Measurements from ENCODE around the gene ASTN2.
"Not testable (repeated sequence)": the region's sequence is repeated elsewhere in the genome, so short reads cannot be mapped to it uniquely, and the experiment has no call there.

Gene ASTN2

DNA sequence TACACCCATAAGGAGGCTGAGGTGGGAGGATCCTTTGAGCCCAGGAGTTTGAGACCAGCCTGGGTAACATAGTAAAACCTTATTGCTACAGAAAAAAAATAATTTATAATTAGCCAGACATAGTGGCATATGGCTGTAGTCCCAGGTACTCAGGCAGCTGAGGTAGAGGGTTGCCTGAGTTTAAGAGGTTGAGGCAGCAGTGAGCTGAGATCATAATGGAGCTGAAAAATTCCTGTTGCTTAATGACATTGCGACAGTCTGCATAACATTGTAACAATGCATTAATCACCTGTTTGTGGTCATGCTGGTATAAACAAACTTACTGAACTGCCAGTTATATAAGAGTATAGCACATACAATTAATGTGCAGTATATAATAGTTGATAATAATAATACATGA, 513.6 kb downstream of the ASTN2 start:
- no peak for DNase-seq

DNA sequence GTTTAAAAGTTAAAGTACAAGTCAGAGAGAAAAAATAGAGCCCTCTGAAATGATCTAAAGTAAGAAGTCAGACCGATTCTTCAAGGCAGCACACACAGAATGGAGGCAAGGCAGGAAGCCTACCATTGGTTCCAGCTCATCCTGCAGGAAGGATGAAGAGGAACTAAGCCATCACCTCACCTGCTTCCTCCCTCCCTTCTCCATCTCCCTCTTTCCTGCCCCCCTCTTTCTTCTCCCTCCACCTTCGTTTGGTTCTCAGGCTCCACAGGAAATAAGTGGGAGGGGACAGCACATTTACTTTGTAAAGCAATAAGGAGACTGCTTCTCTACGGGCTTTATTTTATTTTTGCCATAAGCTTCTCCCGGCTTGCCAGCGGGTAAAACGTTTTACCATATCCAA, 514.3 kb downstream of the ASTN2 start:
- no peak for DNase-seq

DNA sequence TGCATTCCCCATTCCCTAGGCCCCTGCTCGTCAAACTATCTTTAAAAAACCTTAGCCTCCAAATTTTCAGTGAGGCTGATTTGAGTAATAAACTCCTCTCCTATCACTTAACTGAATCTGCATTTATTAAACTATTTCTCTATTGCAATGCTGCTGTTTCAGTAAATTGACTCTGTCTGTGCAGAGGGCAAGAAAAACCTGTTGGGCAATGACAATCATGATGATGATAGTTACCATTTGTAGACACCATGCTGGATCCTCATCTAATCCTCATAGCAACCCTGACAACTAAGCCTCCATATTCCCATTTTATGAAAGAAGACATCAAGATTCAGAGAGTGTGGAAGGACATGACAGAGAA, 514.9 kb downstream of the ASTN2 start:
- no peak for DNase-seq

DNA sequence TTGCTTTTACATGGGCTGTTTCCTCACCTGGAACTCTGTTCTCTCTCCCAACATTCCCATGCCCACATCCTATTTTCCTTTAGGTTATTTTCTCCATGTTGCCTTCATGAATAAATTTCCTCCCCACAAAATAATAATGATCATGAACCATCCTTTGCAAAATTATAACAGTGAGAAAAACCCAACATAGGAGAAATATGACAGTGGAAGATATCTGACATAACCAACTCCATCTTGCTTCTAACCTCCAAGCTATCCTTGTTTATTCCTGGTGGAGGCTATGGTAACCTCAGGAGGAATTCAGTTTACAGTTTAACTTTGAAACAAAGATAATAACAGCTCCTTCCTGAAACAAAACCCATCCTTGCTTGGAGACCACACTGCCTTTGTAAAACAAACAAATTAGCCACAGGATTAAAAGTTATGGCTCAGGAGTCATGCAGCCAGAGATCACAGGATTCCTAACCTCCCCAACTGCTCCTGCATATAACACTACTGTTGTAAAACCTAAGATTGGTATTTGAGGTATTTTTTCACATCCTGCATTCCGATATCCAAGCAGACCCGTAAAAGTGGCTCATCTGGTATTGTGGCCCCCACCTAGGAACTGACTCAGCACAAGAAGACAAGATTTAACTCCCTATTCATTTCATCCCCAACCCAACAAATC, 515.4 kb downstream of the ASTN2 start:
- no peak for DNase-seq

DNA sequence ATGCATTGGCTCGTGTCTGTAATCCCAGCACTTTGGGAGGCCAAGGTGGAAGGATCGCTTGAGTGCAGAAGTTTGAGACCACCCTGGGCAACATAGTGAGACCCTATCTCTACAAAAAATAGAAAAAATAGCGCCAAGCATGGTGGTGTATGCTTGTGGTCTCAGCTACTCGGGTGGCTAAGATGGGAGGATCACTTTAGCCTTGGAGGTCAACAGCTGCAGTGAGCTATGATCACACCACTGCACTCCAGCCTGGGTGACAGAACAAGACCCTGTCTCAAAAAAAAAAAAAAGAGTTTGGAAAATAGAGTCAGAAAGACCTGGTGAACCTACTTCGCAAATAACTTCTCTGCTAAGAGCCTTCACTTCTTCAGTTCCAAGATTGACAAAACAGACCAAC, 516.7 kb downstream of the ASTN2 start:
- not testable (repeated sequence) for DNase-seq

DNA sequence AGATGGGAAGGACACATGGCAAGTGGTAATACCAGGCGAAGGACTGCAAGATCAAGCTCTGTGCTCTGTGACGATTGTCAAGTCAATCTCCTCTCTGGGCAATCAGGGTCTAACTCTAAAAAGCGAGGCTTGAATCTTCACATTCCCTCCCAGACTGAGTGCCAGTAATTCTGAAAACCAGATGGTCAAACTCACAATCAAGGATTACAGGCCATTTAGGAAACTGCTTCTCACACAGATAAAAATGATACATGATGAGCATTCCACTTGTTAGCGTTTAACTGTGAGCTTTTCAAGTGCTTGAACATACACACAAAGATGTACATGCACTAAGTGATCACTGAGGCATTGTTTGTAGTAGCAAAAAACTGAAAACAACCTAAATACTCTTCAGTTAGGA, 517.7 kb downstream of the ASTN2 start:
- DNase-seq, result no peak

DNA sequence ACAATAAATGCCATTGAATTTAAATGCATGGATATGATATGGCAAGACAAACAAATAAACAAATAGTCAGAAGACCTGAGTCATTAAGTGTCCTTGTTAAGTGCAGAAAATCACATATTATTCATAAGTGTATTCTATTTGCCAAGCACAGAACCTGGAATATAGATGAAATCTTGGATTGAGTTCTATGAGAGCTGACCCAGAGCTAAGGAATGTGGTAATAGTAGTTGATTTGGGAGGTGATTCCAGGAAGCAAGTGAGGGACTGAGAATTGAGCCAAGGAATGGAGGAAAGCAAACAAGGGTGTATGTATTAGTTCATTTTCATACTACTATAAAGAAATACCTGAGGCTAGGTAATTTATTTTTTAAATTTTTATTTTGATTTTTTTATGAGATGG, 518.9 kb downstream of the ASTN2 start:
- no peak for DNase-seq

DNA sequence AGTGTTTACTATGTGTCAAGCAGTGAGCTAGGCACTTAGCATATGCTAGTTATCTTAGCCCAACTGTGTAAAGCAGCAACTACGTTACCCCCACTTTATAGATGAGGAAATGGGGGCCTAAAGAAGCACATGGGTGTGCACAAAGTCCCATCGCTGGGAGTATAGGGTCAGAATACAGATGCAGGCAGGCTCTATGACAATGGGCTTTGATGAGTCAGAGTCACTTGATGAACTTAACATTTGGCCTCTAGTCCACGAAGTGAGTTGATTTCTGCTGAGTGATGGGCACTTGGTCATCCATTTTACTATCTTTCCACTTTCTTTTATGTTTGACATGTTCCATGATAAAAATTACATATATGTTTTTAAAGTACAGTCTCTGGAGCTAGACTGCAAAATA, 523.4 kb downstream of the ASTN2 start:
- no peak for DNase-seq

DNA sequence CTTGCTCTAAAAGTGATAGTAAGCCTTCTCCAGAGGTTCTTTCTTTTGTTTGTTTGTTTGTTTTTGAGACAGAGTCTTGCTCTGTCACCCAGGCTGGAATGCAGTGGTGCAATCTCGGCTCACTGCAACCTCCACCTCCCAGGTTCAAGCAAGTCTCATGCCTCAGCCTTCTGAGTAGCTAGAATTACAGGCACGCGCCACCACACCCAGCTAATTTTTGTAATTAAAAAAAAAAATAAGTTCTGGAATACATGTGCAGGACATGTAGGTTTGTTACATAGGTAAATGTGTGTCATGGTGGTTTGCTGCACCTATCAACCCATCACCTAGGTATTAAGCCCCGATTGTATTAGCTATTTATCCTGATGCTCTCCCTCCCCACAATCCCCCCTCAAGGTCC, 526.4 kb downstream of the ASTN2 start:
- DNase-seq, result not testable (repeated sequence)

DNA sequence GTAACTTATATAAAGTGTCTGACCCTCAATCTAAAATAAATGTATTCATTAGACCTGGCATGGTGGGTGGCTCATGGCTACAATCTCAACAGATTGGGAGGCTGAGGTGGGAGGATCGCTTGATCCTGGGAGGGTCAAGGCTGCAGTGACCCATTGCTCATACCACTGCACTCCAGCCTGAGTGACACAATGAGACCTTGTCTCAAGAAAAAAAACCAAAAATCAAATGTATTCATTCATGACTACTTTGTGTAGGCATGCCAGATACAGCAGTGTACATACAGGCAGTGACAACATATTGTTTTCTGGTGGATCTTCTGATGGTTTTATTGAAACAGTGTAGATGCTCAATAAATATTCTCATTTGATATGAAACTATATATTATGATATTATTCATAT, 526.8 kb downstream of the ASTN2 start:
- no peak for DNase-seq

DNA sequence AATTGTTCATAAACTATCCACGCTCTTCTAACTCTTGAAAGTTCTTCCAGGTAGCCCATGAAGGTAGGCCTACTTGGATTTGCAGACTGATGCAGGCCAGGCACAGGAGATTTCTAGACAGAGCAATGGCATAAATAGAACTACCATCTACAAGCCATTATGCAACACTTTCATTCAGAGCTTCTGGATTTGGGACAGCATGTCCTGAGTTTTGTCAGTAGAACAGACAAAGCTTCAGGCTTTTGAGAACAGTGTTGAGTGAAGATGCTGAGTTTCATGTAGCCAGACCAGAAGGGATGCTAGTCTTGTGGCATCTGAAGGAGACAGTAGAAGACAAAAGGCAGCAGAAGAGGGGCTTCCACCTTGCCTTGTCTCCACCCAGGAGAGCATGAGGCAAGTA, 531.2 kb downstream of the ASTN2 start:
- no peak for DNase-seq

DNA sequence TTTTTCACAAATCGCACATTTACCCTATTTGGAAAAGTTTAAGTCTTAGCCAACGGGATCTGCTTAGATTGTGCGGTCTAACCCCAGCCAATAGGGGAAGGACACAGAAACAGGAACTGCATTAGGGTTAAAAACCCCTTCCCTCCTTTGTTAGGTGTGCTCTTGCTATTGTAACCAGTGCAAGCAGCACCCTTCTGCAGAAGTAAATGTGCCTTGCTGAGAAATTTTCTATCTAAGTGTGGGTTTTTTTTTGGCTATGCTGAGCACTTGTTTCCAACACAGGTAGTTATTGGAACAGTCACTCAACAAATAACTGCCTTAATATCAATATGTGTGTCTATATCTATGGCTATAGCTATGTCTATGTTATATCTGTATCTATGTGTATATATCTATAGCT, 537.8 kb downstream of the ASTN2 start:
- DNase-seq, result no peak

DNA sequence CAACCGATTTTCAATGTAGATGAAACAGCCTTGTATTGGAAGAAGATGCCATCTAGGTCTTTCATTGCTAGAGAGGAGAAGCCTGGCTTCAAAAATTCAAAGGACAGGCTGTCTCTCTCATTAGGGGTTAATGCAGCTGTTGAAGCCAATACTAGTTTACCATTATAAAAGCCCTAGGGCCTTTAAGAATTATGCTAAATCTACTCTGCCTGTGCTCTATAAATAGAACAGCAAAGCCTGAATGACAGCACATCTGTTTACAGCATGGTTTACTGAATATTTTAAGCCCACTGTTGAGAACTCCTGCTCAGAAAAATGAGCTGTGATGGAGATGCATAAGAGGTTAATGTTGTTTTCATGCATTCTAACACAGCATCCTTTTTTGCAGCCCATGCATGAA, 539.3 kb downstream of the ASTN2 start:
- DNase-seq, result no peak

DNA sequence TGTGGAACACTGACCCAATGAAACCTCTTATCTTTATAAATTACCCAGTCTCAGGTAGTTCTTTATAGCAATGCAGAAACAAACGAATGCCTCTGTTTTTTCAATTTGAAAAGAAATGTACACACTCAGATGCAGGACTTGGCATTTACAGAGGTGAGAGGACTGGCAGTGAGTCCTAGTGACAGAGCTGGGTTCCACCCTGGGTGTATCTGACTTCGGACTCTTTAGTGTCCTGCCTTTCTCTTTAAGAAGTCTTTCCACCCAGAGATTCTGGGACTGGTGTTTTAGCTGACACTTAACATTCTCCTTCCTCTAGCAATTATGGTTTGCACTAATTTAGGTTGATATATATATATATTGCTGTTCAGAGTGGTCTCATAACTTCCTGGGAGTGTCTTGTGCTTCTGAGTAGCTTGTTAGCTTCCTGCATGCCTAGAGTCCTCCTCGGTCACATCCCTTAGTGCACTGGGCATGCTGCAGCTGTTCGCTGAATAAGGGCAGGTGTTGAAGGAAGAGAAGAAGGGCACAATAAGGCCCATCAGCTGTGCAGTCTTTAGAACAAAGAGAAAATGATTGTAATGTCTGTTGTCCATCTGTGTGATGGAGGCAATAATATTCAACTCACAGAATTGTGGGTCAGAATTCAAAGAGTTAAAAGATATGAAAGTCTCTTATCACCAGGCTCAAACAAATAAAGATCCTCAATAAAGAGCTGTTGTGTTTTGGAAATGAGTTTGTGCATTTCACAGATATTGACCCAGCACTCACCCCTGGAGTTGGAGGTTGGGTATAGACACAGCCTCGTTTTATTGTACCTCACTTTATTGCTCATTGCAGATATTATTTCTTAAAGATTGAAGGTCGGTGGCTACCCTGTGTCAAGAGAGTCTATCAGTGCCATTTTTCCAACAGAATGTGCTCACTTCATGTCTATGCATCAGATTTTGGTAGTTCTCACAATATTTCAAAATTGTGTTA, 540.6 kb downstream of the ASTN2 start:
- no peak for DNase-seq

DNA sequence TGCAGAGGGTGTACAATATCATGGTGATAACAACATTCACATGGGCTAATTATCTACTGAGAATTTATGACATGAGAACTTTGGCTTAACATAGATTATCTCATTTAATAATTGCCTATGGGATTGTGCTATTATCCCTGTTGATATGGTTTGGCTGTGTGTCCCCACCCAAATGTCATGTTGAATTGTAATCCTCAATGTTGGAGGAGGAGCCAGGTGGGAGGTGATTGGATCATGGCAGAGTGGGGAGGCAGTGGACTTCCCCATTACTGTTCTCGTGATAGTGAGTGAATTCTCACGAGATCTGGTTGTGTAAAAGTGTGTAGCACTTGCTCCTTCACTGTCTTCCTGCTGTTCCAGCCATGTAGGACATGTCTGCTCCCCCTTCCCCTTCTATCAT, 541.4 kb downstream of the ASTN2 start:
- no peak for DNase-seq

DNA sequence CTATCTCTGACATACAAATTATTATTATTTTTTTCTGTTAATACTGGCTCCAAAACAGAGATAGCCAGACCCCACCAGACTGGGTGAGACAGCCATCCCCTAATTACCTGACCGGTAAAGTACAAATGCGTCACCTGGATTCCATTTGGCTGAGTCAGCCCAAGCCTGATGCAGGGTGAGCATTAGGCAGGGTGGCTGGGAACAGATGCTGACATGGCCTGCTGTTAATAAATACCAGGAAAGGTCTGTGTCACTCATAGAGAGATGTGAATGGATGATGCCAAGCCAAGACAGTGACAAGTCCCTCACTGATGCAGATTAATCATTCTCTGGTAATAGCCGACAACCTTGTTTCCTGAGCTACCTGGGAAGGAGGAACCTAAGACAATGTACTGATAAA, 544.3 kb downstream of the ASTN2 start:
- DNase-seq, result no peak

DNA sequence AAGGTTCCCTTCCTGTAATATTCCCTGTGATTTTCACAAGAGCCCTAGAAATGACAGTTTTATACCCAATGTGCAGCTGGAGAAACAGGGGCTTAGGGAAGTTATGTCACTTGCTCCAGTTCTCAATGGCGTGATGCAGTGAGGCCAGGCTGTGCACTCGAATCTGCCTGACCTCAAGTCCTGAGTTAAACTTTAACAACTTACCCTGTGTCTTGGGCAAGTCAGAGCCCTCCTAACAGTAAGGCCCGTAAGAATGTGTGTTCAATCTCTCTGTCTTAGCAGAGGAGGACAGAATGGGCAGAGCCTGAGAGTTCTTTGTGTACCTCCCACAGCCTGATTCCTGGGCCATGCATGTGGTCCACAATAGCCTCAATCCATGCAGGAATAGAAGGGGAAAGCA, 546.7 kb downstream of the ASTN2 start:
- DNase-seq, result no peak

DNA sequence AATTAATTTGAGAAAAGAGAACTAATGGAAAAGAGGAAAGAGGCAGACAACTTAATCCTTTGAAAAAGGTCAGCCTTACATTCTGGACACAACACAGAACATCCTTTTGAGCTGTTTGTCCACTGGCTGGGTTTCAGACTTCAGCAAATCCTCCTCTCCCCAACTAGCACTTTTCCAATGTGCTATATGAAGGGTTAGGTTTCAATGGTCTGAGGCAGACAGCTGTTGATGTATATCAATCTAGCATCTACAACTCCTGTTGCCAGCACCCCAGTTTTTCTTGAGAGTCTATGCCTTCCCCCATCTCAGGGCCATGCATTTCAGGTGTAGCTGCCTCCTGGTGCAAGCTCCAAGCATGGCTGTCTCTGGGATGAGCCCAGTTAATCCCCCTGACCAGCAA, 553.5 kb downstream of the ASTN2 start:
- no peak for DNase-seq

DNA sequence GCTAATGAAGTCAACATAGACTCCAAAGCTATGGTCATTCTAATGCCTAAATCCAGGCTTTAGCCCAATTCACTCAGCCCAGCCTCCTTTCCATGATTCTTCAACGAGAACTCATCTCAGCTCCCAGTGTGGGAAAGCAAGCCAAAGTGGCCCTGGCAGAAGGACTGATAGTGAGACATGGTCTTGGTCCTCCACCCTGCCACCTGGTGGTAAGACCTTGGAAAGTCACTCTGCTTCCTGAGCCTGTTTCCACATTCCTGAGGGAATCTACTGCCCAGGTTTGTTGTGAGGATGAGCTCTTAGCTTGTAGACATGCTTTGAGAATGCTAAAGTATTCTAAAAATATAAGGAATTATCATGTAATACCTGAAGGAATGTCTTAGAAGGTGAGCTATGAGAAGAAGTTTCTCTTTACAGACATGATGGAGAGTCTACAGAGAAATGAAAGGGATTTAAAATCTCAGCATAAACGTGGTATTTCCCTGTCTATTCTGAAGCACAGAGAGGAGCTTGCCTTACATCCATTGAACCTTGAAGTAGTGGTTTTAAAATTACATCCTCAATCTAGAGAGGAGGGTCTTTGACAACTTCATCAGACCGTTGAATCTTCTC, 554.2 kb downstream of the ASTN2 start:
- no peak for DNase-seq

DNA sequence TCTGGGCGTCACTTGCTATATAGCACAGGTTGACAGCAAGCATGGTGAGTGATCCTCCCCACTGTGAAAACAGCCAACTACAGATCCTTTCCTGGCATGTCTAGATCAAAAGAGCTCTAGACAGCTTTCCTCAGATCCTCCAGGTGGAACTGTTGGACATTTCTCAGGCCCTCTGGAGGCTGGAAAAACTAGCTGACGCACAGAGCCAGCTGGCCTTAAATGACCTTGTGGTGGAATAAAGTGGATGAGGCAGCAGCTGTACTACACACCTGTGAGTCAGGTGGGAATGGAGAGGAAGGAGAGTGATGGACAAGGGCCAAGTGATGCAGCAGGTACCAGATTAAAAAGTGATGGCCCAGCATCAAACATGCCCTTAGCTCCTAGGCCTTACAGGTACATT, 555.1 kb downstream of the ASTN2 start:
- DNase-seq, result no peak

DNA sequence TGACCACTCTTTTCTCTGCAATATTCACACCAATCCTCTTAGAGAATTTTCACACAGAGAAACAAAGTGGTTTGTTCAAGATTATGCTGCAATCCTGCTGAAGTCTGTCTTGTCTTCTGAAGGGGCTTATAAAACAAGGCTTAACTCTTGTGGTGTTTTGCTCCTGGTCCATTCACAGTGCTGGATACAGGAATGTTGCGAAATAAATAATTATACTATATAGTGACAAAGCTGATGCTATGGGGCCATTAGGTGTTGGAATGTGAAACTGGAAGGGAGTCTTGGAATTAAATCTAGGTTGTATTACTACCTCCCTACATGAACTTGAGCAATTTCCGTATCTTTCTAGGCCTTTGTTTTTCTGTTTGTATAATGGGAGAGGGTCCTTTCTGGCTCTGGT, 557.5 kb downstream of the ASTN2 start:
- no peak for DNase-seq

DNA sequence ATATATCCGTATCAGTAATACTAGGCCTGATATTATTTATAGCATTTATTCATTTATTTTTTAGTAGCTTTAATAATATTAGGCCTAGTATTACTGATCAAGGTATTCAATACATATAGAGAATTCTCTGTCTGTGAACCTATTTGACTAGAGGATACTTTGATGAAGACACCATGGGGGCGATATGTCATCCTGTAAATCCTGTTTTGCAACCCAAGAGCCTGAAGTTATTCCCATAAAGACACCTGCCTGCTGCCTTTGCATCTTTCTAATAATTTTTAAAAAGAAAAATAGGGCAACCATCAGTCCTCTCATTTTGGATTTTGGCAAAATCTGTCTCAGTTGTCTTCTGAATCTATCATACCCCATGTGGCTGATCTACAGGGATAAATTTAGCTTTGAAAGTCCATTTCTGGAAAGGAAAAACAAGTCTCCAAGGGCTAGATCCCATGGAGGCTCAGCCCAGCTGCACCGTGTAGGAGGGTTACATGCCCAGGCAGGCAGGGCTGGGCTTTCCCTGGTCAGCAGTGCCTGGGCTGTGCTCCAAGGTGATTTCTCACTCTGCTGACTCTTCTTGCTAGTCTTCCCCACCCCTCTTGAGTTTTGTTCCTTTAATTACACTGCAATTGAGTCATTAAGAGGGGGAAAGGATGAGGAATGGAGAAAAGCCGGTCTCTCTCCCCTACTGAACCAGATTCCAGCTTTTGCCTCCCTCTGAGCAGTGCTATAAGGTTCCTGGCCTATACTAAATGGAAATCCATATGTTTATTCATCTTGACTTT, 558.8 kb downstream of the ASTN2 start:
- no peak for DNase-seq

DNA sequence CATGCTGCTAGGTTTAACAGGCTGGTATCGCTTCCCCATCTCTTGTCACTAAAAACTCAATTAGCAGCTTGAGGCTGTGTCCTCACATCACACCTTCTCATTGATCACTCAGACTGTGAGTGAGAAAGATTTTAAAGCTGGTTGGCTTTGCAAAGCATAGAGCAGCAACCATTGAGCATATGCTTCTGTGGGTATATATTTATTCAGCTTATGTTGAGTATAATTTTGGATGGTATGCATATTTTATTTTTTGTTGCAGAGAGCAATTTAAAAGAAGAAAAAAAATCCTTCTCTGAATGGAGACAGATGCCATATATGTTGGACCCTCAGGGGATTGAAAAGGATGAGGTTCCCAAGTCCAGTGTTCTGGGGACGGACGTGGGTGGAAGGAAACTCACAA, 565.1 kb downstream of the ASTN2 start:
- no peak for DNase-seq

Data from NCI-H2081 treated with DMSO at 0.1 percent for 48 hours (cell line).